ENCODE results near the gene REPIN1. TPM values are rescaled to one million over a fixed set of nuclear protein-coding genes. Genes with fewer than 3 reads are reported as not detected.

Gene REPIN1
- total and polyA plus RNA-seq, 2 donors from 2014 or later, result 53.7 to 95.8 TPM

DNA sequence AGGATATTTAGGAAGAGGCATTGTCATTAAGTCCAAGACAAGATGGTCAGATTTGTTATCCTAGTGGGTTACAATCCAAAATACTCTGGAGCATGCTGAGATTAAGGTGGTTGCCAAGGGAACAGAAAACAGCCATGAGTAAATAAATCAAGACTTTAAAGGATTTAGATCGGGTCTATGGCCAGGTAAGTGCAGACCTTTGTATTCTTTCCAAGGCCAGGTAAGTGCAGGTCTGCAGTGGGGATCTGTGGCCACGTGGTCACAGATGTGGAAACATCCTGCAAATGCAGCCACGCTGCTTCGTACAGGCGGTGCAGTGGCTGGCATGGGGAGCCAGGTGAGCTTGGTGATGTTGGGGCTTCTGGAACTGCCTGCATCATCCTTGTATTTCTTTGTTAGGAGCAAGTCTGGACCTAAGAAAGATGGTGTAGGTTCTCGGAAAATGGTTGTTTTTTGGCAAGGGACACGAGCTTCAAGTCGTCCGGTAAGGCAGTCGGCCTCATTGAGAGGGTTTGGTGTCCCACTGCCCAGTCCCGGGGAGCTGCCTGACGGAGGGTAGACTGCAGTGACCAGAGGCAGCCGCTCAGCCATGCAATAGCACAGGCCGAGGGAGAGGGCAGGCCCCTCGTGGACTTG is 32.3 kb downstream of the REPIN1 start:
- intact Hi-C loops (cut with DNase I), result no loop called here
- no peak for FAIRE-seq

DNA sequence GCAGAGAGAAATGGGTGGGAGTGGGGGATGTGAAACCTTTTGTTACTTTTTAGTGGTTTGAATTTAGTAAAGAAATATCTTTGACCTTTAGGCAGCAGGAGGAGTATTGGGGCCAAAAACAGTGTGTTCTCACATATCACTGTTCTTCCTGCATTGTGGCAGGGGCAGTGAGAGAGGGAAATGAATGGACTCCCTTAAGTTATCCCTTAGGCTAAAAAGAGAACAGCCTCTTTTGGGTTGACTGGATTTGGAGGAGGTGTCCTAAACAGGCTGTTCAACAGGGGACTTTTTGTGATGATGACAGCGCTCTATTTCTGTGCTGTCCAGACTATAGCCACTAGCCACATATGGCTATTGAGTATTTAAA is 32.8 kb downstream of the REPIN1 start:
- no peak overlapping the region for H3K27ac ChIP-seq (ENCODE audit: low read depth in 2 of 2, low read length in 2 of 2)
- peaks cover 3 to 18% (median 16%) of the 10 kb centered on the region in 3 donors for H3K4me1 ChIP-seq (ENCODE audit: control insufficient read depth in 2 of 3, insufficient read depth in 2 of 3, low read depth in 1 of 3, low read length in 3 of 3)
- DNase-seq (no peak), FAIRE-seq (no peak)
- H3K9ac ChIP-seq (ENCODE audit: low read length in 3 of 3), result no peak overlapping the region
- H3K36me3 ChIP-seq (ENCODE audit: control insufficient read depth in 2 of 3, insufficient read depth in 3 of 3, low read length in 3 of 3), result no peaks in the 10 kb centered on the region
- no peaks in the 10 kb centered on the region for H3K27me3 ChIP-seq (ENCODE audit: control insufficient read depth, insufficient read depth, low read length)
- no peak overlapping the region for H3K4me3 ChIP-seq (ENCODE audit: low read length in 3 of 3)
- H3K9me3 ChIP-seq (ENCODE audit: control insufficient read depth in 2 of 3, insufficient read depth in 1 of 3, low read length in 3 of 3), result no peaks in the 10 kb centered on the region
- TF ChIP-seq, protein P1, sequence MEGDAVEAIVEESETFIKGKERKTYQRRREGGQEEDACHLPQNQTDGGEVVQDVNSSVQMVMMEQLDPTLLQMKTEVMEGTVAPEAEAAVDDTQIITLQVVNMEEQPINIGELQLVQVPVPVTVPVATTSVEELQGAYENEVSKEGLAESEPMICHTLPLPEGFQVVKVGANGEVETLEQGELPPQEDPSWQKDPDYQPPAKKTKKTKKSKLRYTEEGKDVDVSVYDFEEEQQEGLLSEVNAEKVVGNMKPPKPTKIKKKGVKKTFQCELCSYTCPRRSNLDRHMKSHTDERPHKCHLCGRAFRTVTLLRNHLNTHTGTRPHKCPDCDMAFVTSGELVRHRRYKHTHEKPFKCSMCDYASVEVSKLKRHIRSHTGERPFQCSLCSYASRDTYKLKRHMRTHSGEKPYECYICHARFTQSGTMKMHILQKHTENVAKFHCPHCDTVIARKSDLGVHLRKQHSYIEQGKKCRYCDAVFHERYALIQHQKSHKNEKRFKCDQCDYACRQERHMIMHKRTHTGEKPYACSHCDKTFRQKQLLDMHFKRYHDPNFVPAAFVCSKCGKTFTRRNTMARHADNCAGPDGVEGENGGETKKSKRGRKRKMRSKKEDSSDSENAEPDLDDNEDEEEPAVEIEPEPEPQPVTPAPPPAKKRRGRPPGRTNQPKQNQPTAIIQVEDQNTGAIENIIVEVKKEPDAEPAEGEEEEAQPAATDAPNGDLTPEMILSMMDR (IDR thresholded peaks at IDR 0.05; ENCODE audit: borderline replicate concordance, extremely low read depth, insufficient read depth), result no peak
- intact Hi-C loops (cut with DNase I), result no loop called here

More for the DNA sequence above, 32.3 kb downstream of the REPIN1 start:
- H3K9ac ChIP-seq (ENCODE audit: low read length in 3 of 3), result no peak overlapping the region
- DNase-seq, result peak in 1 of 5 donors; percentile 75
- H3K27ac ChIP-seq (ENCODE audit: low read depth in 2 of 2, low read length in 2 of 2), result no peak overlapping the region
- H3K36me3 ChIP-seq (ENCODE audit: control insufficient read depth in 2 of 3, insufficient read depth in 3 of 3, low read length in 3 of 3), result no peaks in the 10 kb centered on the region
- peaks cover 0 to 13% (median 11%) of the 10 kb centered on the region in 3 donors for H3K4me1 ChIP-seq (ENCODE audit: control insufficient read depth in 2 of 3, insufficient read depth in 2 of 3, low read depth in 1 of 3, low read length in 3 of 3)
- H3K9me3 ChIP-seq (ENCODE audit: control insufficient read depth in 2 of 3, insufficient read depth in 1 of 3, low read length in 3 of 3), result no peaks in the 10 kb centered on the region
- no peaks in the 10 kb centered on the region for H3K27me3 ChIP-seq (ENCODE audit: control insufficient read depth, insufficient read depth, low read length)
- TF ChIP-seq, protein P1 (IDR thresholded peaks at IDR 0.05; ENCODE audit: borderline replicate concordance, extremely low read depth, insufficient read depth), result no peak
- no peak overlapping the region for H3K4me3 ChIP-seq (ENCODE audit: low read length in 3 of 3)

GRCh38 chr7:150401861-150402631 is 33.4 kb downstream of the REPIN1 start:
- FAIRE-seq, result no peak
- no peak overlapping the region for H3K4me3 ChIP-seq (ENCODE audit: low read length in 3 of 3)
- intact Hi-C loops (cut with DNase I), result no loop called here
- H3K9ac ChIP-seq (ENCODE audit: low read length in 3 of 3), result no peak overlapping the region
- H3K4me1 ChIP-seq (ENCODE audit: control insufficient read depth in 2 of 3, insufficient read depth in 2 of 3, low read depth in 1 of 3, low read length in 3 of 3), result peaks cover 5 to 23% (median 21%) of the 10 kb centered on the region in 3 donors
- H3K9me3 ChIP-seq (ENCODE audit: control insufficient read depth in 2 of 3, insufficient read depth in 1 of 3, low read length in 3 of 3), result no peaks in the 10 kb centered on the region
- H3K27me3 ChIP-seq (ENCODE audit: control insufficient read depth, insufficient read depth, low read length), result no peaks in the 10 kb centered on the region
- TF ChIP-seq, protein P1 (IDR thresholded peaks at IDR 0.05; ENCODE audit: borderline replicate concordance, extremely low read depth, insufficient read depth), result no peak
- H3K36me3 ChIP-seq (ENCODE audit: control insufficient read depth in 2 of 3, insufficient read depth in 3 of 3, low read length in 3 of 3), result no peaks in the 10 kb centered on the region
- peak in 1 of 5 donors; percentile 31 for DNase-seq
- H3K27ac ChIP-seq (ENCODE audit: low read depth in 2 of 2, low read length in 2 of 2), result no peak overlapping the region
